Activated gamma-delta T cell treated with anti-CD3 and anti-CD28 coated beads, Interleukin-2, amount 50 U/mL, for 16 hours (primary cell): ENCODE data around the gene NBAS.
"Not testable (repeated sequence)": the region's sequence is repeated elsewhere in the genome, so short reads cannot be mapped to it uniquely, and the experiment has no call there.

Source experiments
- DNase-seq: peaks from one replicate; pipeline ENCODE4 v3.0.0-alpha.2; 2020; ENCODE audit warnings: low read depth

The NBAS gene

DNA sequence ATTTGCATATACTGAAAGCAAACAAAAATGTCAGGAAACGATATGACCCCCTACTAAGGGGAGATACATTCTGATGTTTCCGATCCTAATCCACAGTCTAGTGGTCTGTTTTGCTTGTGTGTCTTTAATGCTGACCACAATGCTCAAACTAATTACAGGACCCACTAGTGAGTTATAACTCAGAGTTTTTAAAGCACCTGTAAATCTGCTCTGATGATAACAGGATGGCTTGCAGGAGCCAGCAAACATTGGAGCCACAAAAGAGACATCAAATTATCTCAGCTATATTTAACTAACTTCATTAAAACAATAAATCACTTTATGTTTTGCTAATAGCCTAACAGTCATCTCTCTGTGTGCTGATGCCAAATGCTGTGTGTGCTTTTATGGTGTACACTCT is 300.3 kb downstream of the NBAS start:
- no peak for DNase-seq

DNA sequence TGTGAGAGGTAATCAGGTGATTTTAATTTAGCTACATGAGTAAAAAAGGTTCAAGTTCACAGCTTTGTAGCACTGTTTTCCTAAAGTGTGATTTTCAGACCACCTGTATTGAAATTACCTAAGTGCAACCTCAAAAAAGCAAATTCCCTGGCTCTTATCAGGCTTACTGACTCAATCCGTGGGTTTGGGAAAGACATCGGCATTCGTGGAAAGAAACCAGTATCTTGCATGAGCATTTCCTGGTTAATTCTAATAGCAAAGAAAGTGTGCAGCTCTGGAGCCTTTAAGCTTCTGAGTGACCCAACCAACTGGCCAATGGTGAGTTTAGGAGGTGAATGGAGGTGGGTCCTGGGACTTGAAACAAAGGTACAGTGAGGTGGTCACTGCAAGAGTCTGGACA is 300.9 kb downstream of the NBAS start:
- DNase-seq = no peak

DNA sequence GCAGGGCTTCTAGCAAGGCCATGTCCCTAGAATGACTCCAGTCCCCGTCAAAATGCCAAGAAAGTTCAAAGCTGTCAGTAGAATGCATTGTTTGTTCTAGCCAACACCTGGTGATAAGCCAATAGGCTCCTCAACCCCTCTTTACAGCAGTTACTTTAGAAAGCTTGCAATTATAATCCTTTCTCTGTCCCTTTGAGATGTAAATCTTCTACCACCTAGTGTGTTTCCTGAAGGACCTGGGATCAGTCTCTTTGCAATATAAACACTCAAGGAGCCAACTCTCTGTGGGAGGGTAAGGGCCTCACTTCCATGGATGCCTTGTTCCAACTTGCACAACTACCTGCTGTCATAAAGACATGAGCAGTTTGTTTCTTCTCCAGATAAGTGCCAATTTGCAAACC is 301.8 kb downstream of the NBAS start:
- no peak for DNase-seq

DNA sequence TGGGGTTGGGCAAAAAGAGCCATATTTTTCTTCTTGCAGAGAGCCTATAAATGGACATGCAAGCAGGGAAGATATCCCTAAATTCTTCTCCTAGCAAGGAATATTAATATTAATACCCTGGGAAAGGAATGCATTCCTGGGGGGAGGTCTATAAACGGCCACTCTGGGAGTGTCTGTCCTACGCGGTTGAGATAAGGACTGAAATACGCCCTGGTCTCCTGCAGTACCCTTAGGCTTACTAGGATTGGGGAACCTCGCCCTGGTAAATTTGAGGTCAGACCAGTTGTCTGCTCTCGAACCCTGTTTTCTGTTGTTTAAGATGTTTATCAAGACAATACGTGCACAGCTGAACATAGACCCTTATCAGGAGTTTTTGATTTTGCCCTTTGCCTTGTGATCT is 302.7 kb downstream of the NBAS start:
- DNase-seq = not testable (repeated sequence)

DNA sequence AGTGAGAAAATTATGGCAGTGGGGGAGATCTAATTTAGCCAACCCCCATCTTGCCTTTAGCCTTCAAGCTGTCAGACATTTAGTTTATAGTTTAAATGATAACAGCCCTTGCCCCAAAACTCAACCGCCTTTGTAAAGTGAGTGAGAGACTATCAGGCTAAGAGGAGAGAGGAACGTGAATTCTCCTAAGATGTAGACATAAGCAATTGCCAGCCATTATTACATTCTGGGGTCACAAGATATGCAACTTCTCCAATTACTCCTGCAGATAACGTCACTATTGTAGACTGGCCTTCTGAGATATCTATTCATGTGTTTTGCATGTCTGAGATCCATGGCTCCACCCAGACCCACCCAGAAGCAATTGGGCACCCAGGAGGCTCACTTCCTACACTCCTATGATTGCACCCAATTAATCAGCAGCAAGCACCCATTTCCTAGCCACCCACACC is 307.3 kb downstream of the NBAS start:
- no peak for DNase-seq

DNA sequence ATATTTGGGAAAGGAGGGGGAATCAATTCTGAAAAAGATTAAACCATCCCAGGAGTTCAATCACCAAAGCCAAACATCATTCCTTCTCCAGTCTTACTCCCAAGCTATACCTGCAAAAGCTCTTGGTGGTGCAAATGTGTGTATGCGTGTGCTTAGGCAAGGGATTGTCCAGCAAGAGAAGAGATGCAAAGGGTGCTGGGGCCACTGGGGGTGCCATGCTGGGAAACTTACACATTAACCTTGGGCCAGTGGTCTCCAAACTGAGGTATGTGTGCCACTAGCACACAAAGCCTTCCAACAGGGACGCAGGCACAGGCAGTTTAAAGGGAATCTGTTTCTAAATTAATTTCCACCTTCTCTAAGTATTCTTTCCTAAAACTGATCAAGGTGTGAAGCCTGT is 307.9 kb downstream of the NBAS start:
- no peak for DNase-seq

DNA sequence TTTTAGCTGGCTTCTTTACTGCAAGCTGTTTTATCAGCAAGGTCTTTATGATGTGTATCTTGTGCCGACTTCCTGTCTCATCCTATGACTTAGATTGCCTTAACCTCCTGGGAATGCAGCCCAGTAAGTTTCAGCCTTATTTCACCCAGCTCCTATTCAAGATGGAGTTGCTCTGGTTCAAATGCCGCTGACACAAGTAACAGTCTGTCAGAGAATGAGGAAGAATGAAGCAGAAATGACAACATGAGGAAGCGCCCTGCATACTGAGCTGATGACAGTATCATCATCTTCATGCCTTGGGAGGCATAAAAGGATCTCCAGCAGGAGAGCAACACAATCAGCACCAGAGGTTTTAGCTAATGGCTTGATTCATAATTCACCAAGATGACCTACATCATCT is 309.4 kb downstream of the NBAS start:
- no peak for DNase-seq

DNA sequence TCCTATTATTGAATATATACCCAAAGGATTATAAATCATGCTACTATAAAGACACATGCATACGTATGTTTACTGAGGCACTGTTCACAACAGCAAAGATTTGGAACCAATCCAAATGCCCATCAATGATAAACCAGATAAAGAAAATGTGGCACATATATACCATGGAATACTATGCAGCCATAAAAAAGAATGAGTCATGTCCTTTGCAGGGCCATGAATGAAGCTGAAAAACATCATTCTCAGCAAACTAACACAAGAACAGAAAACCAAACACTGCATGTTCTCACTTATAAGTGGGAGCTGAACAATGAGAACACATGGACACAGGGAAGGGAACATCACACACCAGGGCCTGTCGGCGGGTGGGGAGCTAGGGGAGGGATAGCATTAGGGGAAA is 310.2 kb downstream of the NBAS start:
- DNase-seq = not testable (repeated sequence)

DNA sequence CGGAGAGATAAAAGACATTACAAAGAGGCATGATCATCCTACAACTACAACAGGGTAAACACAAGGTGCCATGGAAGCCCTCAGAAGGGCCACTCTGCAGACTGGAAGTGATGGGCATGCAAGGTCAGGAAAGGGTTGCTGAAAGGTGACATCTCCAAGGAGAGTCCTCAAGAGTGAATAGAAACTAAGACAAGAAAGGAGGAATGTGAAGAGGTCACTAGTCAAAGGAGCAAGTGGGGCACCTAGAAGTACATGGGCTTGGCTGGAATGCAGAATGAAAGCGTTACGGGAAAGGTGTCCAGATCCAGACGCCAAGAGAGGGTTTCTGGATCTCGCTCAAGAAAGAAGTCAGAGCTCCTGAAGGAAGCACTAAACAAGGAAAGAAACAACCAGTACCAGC is 314.3 kb downstream of the NBAS start:
- DNase-seq = no peak

DNA sequence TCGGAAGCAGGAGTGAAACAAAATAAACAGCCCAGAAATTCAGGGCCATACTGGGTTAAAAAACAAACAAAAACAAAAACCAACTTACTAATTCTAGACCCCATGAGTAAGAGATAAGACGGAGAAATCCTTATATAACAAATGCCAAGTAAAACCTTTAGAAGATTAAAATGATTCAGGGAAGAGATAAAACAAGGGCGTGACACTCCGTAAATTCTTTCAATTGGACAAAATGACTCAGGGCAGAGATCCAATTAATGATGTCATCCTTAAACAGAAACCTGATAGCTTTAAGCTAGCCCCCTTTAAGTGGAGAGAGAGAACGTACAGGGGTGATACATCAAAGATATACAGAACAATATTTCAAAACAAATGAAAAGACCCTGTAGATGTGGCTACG is 317.4 kb downstream of the NBAS start:
- no peak for DNase-seq

DNA sequence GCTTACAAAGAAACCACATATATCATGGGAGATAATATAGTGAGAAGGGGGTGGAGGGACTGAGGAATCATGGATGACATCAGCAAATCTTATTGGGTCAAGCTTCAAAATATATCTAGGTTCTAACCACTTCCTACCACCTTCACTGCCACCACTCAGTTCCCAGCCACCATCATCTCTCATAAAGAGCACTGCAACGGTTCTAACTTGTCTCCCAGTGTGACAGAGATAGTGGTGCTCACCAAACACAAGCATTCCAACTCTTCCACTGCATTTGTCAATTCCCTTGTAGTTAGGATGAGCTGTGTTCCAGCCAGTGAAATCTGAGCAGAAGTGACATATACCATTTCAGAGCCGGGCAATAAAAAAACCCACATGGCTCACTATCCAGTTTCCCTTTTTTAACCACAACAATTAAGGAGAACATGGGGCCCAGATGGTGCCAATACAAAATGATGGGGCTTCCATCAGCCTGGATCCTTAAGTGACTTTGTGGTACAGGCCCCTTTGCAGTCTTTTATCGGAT is 318.1 kb downstream of the NBAS start:
- DNase-seq = no peak

DNA sequence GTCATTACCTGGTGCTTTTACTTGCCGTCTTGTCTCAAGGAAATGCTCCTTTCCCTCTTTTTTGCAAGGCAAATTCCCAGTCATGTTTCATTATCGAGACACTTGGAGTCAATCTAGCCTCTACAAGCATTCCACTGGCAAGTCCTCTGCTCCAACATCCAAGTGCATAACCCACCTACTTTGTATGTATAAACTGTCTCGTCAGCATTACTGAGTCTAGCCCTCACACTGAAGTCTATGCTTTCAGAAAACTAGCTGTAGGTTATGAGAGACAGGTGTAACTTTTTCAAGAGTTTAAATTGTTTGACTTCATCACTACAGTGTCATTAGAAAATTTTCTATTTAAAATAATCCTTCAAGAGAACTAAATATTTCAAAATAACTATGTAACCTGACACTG is 319.2 kb downstream of the NBAS start:
- no peak for DNase-seq

DNA sequence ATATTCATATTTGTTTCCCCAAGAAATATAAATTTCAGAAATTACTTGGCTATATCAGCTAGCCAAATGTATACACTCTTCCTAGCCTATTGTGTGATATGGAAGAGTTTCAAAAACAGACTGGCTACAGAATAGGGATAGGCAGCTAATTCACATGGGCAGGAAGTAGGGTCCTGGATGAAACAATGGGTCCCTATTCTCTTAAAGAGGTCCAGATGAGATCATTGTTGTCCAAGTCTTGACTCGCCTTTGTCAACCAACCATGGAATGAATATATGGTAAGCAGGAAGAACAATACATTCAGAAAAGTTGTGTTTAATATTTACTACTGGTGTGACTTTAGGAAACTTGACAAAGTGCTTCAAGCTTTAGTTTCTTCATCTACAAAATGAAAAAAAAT is 319.9 kb downstream of the NBAS start:
- DNase-seq = no peak

DNA sequence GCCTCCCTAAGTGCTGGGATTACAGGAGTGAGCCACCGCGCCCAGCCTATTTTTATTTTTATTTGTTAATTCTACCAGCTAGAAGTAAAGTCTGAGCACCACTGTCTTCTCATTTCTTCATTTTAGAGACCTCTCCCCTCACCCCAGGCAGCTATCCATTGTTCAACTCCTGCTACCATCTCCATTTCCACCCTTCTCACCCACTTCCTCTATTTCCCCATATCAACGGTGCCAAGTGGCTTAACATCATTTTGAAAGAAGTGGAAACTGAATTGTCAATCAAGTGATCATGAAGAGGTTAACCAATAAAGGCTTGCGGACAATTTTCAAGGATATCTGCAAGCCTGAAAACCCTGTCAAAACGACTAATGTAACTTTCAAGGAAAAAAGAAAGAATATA is 323.1 kb downstream of the NBAS start:
- no peak for DNase-seq

DNA sequence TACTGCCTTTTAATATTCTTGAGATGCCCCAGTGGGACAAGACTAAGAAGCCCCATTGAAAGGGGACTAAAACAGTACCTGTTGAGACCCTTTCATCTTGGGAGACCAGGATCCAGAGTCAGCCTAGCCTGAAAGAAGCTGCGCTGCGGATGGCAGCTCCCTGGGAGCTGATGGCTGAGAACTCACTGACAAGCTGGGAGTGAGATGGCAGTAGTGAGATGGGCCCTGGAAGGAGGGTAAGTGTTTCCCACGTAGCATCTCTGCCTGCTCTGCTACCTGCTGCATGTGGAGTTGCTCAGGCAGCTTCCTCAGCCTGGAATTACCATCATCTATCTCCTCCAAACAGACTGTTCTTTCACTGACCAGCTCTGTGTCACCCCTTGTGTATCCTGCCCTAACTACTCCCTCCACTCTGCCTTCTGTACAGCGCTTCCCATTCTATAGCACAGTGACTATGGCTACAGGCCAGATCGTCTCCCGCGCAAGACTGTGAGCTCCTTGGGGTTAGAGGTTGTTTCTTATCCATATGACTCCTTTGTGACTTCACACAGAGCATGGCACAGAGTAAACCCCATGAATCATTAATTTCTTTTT is 330.4 kb downstream of the NBAS start:
- no peak for DNase-seq

DNA sequence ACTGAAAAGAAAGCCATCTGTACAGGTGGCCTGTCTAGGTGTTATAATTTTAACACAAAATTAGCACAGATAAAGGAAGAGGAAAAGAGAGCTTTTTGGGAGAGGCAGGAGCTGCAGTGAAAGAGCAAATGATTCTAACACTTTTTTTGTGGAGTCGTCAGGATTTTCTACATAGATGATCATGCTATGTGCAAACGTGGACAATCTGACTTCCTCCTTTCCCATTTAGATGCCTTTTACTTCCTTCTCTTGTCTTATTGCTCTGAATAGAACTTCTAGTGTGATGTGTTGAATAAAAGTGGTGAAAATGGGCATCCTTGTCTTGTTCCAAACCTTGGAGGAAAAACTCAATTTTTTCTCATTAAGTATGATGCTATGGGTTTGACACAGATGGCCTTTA is 334.5 kb downstream of the NBAS start:
- DNase-seq = no peak

DNA sequence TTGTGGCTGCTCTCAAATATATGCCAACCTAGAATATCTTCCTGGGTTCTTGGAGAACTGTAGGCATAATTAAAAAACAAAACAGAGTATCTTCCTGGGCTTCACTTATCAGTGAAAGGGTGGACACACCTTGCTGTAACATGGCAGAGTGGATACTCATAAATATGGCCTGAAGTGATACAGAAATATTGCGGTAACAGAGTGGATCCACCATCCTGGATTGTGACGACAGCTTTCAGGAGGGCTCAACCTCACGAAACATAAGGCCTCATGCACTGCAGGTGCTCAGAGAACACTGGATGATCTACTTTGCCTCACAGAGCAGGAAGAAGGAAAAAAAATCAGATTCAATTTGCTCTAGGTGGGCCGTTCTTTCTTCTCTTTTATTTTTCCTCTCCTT is 336.0 kb downstream of the NBAS start:
- no peak for DNase-seq

DNA sequence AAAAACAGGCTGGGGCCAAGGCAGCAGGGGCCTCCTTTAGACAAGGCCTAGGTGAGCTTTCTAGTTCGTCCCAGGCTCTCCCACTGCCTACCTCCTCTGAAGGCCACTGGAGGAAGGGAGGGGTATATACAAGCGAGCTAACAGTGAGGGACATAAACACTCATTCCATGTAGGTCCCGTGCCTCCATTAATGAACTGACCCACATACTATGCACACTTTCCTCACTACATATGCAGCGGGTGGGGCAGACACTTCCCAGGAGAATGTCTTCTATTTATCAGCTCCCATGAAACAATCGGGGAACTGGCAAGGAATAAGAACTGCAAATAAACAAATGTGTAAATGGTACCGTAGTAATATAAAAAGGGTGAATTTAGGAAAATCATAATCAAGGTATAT is 336.5 kb downstream of the NBAS start:
- no peak for DNase-seq

DNA sequence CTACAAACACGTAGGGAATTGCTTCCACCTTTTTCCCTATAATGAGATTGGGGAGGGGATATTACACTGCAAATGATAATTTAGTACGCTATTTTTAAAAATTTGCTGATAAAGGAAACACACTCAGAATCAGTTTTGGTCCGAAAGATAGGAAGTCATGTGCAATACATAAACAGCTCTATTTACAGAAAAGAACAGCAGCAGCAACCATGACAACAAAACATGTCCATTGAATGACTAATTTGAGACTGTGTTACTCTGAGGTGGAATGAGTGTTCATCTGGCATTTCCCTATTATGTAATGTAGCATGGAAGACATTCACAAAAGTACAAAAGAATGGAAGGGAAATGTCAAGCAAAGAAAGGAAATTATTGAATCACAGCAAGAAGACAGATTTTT is 337.2 kb downstream of the NBAS start:
- no peak for DNase-seq

DNA sequence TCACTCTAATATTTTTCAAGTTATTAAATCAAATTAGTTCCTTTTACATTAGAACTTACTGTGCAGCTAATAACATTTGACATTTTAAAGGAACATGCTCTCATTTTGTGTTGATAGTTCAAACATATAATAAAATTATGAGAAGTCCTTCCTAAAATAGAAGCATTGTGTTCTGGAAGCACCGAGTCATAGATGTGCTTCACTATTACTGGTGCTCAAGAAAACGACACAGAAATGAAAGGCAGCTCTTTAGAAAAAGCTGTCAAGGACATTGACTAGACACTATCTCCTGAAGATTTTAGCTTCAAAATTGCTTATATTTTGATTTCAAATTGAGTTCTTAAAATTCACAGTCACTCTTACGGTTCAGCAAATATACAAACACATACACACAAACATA is 338.3 kb downstream of the NBAS start:
- DNase-seq = no peak

DNA sequence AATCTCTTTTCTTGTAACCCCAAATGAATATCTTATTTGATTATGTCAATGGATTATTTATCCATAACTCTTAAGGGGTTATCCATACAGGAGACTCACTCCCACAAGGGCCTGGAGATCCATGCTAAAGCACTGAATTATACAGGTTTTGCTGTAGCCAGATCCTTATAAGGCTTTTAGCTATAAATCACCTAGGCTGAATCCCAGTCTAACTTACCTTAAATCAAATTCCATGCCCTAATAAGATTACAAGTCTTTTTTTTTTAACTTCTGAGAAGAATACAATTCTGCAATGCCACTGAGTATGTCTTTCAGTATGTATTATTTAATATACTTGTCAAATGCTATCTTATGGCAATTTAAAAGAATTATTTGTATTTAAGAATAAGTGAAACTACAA is 340.5 kb downstream of the NBAS start:
- DNase-seq = no peak

DNA sequence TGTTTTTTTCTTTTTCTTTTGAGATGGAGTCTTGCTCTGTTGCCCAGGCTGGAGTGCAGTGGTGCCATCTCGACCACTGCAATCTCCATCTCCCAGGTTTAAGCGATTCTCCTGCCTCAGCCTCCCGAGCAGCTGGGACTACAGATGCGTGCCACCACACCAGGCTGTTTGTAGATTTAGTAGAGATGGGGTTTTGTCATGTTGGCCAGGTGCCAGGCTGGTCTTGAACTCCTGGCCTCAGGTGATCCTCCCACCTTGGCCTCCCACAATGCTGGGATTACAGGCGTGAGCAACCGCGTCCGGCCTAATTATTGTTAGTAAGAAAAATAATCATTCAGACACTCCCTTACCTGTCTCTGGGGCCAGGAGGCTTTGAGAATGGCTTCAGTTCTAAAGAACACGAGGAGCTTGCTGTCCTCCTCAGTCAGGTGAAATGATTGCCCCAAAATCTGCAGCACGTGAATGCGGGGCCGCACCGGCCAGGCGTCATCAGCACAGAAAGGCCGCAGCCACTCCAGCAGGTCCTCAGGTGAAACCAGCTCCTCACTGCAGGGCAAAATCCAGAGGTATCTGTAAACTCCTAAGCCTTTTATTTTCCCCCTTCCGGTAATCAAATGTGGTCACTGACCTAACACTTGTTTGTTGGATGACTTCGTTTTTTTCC is 342.6 kb downstream of the NBAS start:
- DNase-seq = no peak

DNA sequence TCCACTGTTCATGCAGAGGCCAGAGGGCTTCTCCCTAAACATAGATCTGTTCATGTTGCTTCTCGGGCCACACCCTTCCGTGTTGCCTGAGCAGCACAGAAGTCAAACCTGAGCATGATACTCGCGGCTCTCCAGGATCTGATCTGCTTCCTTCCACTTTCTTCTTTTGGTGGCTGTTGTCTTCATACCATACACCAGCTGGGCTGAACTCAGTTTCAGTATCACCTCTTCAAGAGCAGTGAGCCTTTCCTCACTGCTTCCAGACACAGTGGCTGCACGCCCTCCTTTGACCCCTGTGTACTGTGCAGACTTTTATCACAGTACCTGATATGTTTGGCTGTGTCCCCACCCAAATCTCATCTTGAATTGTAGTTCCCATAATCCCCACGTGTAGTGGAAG is 348.9 kb downstream of the NBAS start:
- no peak for DNase-seq

DNA sequence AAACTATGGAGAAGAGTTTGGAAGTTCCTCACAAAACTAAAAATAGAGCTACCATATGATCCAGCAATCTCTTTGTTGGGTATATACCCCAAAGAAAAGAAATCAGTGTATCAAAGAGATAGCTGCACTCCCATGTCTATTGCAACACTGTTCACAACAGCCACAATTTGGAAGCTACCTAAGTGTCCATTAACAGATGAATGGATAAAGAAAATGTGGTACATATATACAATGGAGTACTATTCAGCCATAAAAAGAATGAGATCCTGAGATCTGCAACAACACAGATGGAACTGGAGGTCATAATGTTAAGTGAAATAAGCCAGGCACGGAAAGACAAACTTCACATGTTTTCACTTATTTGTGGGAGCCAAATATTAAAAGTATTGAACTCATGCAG is 350.6 kb downstream of the NBAS start:
- not testable (repeated sequence) for DNase-seq
